ENCODE results near the gene ZNF593.

ZNF593 gene

DNA sequence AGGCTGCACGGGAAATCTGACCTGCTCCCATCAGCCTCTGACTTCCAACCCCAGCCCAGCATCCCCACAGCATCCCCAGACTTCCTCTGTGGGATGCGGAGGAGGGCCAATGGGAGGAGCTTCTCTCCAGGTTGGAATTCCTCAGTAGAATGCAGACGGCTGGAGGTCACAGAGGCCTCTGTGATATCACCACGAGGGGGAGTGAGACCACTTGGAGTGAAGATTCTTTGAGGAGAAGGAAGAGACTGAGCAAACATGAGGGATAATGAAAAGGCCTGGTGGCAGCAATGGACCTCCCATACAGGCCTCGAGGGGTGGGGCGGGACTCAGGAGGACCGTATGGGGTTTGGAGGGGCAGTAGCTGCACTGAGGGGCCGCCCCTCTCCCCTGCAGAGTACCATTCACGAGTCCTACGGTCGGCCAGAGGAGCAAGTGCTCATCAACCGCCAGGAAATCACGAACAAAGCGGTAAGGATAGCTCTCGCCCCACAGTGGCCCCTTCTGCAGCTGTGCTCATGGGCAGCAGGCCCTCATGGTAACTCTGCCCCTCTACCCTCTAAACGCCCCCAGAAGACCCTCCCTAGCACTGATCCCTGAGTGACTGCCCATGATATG is 20.8 kb downstream of the ZNF593 start, which contains the start of gene CATSPER4:
CATSPER4 (plus strand) TSS at position 230 of the 615 bp plus-strand sequence; CDS start at position 256, 26 bp downstream.
- Histone ChIP-seq H3K36me3 (ENCODE audit: control insufficient read depth, insufficient read depth, low read length) (no peaks in the 10 kb centered on the region), H3K9me3 (ENCODE audit: control insufficient read depth, low read length) (no peaks in the 10 kb centered on the region), H3K27ac (ENCODE audit: low read depth, low read length, severe bottlenecking) (no peak within 1 kb of the TSS), H3K4me1 (ENCODE audit: control insufficient read depth, insufficient read depth, low read length, poor library complexity, severe bottlenecking) (no peaks in the 10 kb centered on the region), H3K4me3 (ENCODE audit: extremely low read depth, insufficient read depth, low read length, poor library complexity, severe bottlenecking) (no peak within 1 kb of the TSS)
- 27 to 38% methylated on average over 7 to 15 of the region's 16 CpGs for WGBS, 2 experiments (ENCODE audit: insufficient coverage in 2 of 2)

DNA sequence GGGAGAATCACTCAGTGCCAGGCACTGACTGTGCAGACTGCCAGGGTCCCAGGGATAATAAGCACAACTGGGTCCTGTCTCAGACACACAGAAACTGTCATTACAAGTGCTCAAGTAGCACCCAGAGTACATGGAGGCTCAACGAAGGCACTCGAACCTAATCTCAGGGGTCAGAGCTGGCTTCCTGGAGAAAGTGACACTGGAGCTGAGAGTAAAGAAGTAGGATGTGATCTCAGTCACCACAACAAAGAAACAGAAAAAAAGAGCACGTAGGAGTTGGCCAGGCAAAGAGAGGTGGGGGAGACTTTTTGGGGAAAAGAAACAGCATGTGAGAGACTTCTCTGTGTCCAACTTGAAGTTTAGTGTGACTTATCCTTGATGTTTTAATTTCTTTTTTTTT is 22.0 kb downstream of the ZNF593 start:
- 71 to 80% methylated on average over 1 of the region's 3 CpGs for WGBS, 2 experiments (ENCODE audit: insufficient coverage in 2 of 2)
- Histone ChIP-seq H3K27ac (ENCODE audit: low read depth, low read length, severe bottlenecking) (no peak overlapping the region), H3K4me1 (ENCODE audit: control insufficient read depth, insufficient read depth, low read length, poor library complexity, severe bottlenecking) (no peaks in the 10 kb centered on the region), H3K36me3 (ENCODE audit: control insufficient read depth, insufficient read depth, low read length) (no peaks in the 10 kb centered on the region), H3K4me3 (ENCODE audit: extremely low read depth, insufficient read depth, low read length, poor library complexity, severe bottlenecking) (no peak overlapping the region), H3K9me3 (ENCODE audit: control insufficient read depth, low read length) (no peaks in the 10 kb centered on the region)

DNA sequence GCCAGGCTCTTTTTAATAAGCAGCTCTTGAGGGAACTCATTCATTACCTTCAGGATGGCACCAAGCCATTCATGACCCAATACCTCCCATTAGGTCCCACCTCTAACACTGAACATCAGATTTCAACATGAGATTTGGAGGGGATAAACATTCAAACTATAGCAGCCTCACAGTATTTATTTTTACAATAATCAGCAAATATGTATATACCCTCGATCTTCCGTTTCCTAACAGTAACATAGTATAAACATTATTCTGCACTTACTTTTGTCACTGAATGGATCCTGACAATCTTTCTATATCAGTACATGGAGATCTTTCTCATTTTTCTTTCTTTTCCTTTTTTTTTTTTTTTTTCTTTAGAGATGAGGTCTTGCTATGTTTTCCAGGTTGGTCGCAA is 26.1 kb downstream of the ZNF593 start:
- H3K9me3 ChIP-seq (ENCODE audit: control insufficient read depth, low read length): no peaks in the 10 kb centered on the region
- 100% methylated on average over 2 of the region's 3 CpGs; no CpG with 5 or more reads in 1 of the 2 experiments for WGBS, 2 experiments (ENCODE audit: insufficient coverage in 2 of 2)
- H3K27ac ChIP-seq (ENCODE audit: low read depth, low read length, severe bottlenecking): no peak overlapping the region
- H3K36me3 ChIP-seq (ENCODE audit: control insufficient read depth, insufficient read depth, low read length): no peaks in the 10 kb centered on the region
- H3K4me3 ChIP-seq (ENCODE audit: extremely low read depth, insufficient read depth, low read length, poor library complexity, severe bottlenecking): no peak overlapping the region
- H3K4me1 ChIP-seq (ENCODE audit: control insufficient read depth, insufficient read depth, low read length, poor library complexity, severe bottlenecking): no peaks in the 10 kb centered on the region

GRCh38 chr1:26197301-26197700 is 27.6 kb downstream of the ZNF593 start:
- 88 to 100% methylated on average over 2 to 3 of the region's 3 CpGs for WGBS, 2 experiments (ENCODE audit: insufficient coverage in 2 of 2)
- Histone ChIP-seq H3K36me3 (ENCODE audit: control insufficient read depth, insufficient read depth, low read length) (no peaks in the 10 kb centered on the region), H3K4me1 (ENCODE audit: control insufficient read depth, insufficient read depth, low read length, poor library complexity, severe bottlenecking) (no peaks in the 10 kb centered on the region), H3K4me3 (ENCODE audit: extremely low read depth, insufficient read depth, low read length, poor library complexity, severe bottlenecking) (no peak overlapping the region), H3K27ac (ENCODE audit: low read depth, low read length, severe bottlenecking) (no peak overlapping the region), H3K9me3 (ENCODE audit: control insufficient read depth, low read length) (no peaks in the 10 kb centered on the region)

DNA sequence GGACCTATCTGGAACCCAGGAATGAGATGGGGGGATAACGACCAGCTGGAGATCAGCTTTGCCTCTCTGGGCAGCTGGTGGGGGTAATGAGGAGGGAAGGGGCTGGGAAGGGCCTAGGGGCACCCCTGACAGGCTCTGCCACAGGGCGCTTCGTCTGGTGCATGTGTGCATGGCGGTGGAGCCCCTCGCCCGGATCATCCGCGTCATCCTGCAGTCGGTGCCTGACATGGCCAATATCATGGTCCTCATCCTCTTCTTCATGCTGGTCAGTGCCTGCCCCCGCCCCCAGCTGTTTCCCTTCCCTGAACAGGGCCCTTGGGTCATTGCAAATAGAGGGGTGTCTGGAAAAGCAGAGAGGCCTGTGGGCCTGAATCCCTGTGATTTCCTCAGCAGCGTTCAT is 28.1 kb downstream of the ZNF593 start:
- Histone ChIP-seq H3K4me1 (ENCODE audit: control insufficient read depth, insufficient read depth, low read length, poor library complexity, severe bottlenecking) (no peaks in the 10 kb centered on the region), H3K27ac (ENCODE audit: low read depth, low read length, severe bottlenecking) (no peak overlapping the region), H3K9me3 (ENCODE audit: control insufficient read depth, low read length) (no peaks in the 10 kb centered on the region), H3K36me3 (ENCODE audit: control insufficient read depth, insufficient read depth, low read length) (no peaks in the 10 kb centered on the region), H3K4me3 (ENCODE audit: extremely low read depth, insufficient read depth, low read length, poor library complexity, severe bottlenecking) (no peak overlapping the region)
- WGBS, 2 experiments (ENCODE audit: insufficient coverage in 2 of 2): 86 to 88% methylated on average over 7 to 11 of the region's 11 CpGs

DNA sequence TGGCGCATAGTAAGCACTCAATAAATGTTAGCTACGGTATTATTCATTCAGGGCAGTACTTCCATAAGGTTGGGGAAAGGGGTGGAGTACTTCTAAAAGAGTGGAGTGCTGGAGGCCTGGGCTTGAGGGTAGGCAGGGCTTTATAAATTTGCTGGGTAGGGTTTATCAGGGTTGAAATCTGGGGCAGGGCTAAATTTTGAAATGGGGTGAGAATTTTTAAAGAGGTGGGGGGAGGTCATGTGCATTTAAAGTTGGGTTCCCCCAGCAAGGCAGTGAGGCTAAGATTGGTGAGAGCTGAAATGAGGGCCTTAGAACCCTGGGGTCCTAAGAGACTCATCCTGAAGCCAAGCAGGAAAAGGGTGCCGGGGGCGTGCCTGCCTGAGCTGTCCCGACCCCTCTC is 30.7 kb downstream of the ZNF593 start:
- Histone ChIP-seq H3K27ac (ENCODE audit: low read depth, low read length, severe bottlenecking) (no peak overlapping the region), H3K4me1 (ENCODE audit: control insufficient read depth, insufficient read depth, low read length, poor library complexity, severe bottlenecking) (no peaks in the 10 kb centered on the region), H3K36me3 (ENCODE audit: control insufficient read depth, insufficient read depth, low read length) (no peaks in the 10 kb centered on the region), H3K9me3 (ENCODE audit: control insufficient read depth, low read length) (no peaks in the 10 kb centered on the region), H3K4me3 (ENCODE audit: extremely low read depth, insufficient read depth, low read length, poor library complexity, severe bottlenecking) (no peak overlapping the region)
- 90 to 98% methylated on average over 4 to 5 of the region's 5 CpGs for WGBS, 2 experiments (ENCODE audit: insufficient coverage in 2 of 2)

- Histone ChIP-seq H3K4me1 (ENCODE audit: control insufficient read depth, insufficient read depth, low read length, poor library complexity, severe bottlenecking) (no peaks in the 10 kb centered on the region), H3K36me3 (ENCODE audit: control insufficient read depth, insufficient read depth, low read length) (no peaks in the 10 kb centered on the region), H3K27ac (ENCODE audit: low read depth, low read length, severe bottlenecking) (no peak overlapping the region), H3K9me3 (ENCODE audit: control insufficient read depth, low read length) (no peaks in the 10 kb centered on the region), H3K4me3 (ENCODE audit: extremely low read depth, insufficient read depth, low read length, poor library complexity, severe bottlenecking) (no peak overlapping the region)
- WGBS, 2 experiments (ENCODE audit: insufficient coverage in 2 of 2): 82 to 94% methylated on average over 5 to 6 of the region's 9 CpGs
Observed at GRCh38 chr1:26203642-26204318, 34.1 kb downstream of the ZNF593 start.

GRCh38 chr1:26210147-26210870 is 40.6 kb downstream of the ZNF593 start:
- Histone ChIP-seq H3K27ac (ENCODE audit: low read depth, low read length, severe bottlenecking) (no peak overlapping the region), H3K36me3 (ENCODE audit: control insufficient read depth, insufficient read depth, low read length) (no peaks in the 10 kb centered on the region), H3K4me1 (ENCODE audit: control insufficient read depth, insufficient read depth, low read length, poor library complexity, severe bottlenecking) (no peaks in the 10 kb centered on the region), H3K4me3 (ENCODE audit: extremely low read depth, insufficient read depth, low read length, poor library complexity, severe bottlenecking) (no peak overlapping the region), H3K9me3 (ENCODE audit: control insufficient read depth, low read length) (no peaks in the 10 kb centered on the region)
- WGBS, 2 experiments (ENCODE audit: insufficient coverage in 2 of 2): 90 to 100% methylated on average over 3 to 4 of the region's 5 CpGs

- WGBS, 2 experiments (ENCODE audit: insufficient coverage in 2 of 2): 90 to 92% methylated on average over 2 to 4 of the region's 5 CpGs
- no peaks in the 10 kb centered on the region for H3K4me1 ChIP-seq (ENCODE audit: control insufficient read depth, insufficient read depth, low read length, poor library complexity, severe bottlenecking)
Observed at GRCh38 chr1:26212726-26213125, 43.0 kb downstream of the ZNF593 start.

GRCh38 chr1:26213335-26213905 is 43.7 kb downstream of the ZNF593 start:
- H3K4me1 ChIP-seq (ENCODE audit: control insufficient read depth, insufficient read depth, low read length, poor library complexity, severe bottlenecking): no peaks in the 10 kb centered on the region
- no peak overlapping the region for H3K27ac ChIP-seq (ENCODE audit: low read depth, low read length, severe bottlenecking)
- H3K9me3 ChIP-seq (ENCODE audit: control insufficient read depth, low read length): no peaks in the 10 kb centered on the region
- no peak overlapping the region for H3K4me3 ChIP-seq (ENCODE audit: extremely low read depth, insufficient read depth, low read length, poor library complexity, severe bottlenecking)
- no peaks in the 10 kb centered on the region for H3K36me3 ChIP-seq (ENCODE audit: control insufficient read depth, insufficient read depth, low read length)
- WGBS, 2 experiments (ENCODE audit: insufficient coverage in 2 of 2): 84 to 87% methylated on average over 3 of the region's 6 CpGs

More at GRCh38 chr1:26212726-26213125, 43.0 kb downstream of the ZNF593 start:
- no peak overlapping the region for H3K27ac ChIP-seq (ENCODE audit: low read depth, low read length, severe bottlenecking)
- H3K36me3 ChIP-seq (ENCODE audit: control insufficient read depth, insufficient read depth, low read length): no peaks in the 10 kb centered on the region
- no peaks in the 10 kb centered on the region for H3K9me3 ChIP-seq (ENCODE audit: control insufficient read depth, low read length)
- H3K4me3 ChIP-seq (ENCODE audit: extremely low read depth, insufficient read depth, low read length, poor library complexity, severe bottlenecking): no peak overlapping the region
